Suprapubic skin (tissue), 4 donors: ENCODE data around the gene SLX9.

Experiments used
- CTCF ChIP-seq, 2 donors: fragments of 200-600 bp in 1 of 2; fragments of 450-650 bp in 1 of 2; sonication (generic) in 1 of 2; IDR thresholded peaks; one replicate each; pipeline ENCODE4 v1.5.1; 2016 to 2019; ENCODE audit warnings: antibody characterized with exemption in 2 of 2, mild to moderate bottlenecking in 1 of 2, moderate library complexity in 1 of 2
- EP300 ChIP-seq: sonication (generic); formaldehyde crosslinking; IDR thresholded peaks from one replicate; pipeline ENCODE4 v1.6.1; 2017; ENCODE audit warnings: antibody characterized with exemption
- POLR2AphosphoS5 ChIP-seq, 3 donors: sonication (generic); formaldehyde crosslinking; IDR thresholded peaks; one replicate each; pipeline ENCODE4 v1.6.1; 2017; ENCODE audit warnings: antibody characterized with exemption in 3 of 3

GRCh38 chr21:44967082-44968047 lies 27.5 kb downstream of the SLX9 start:
- TF ChIP-seq EP300, result no peak
- TF ChIP-seq CTCF (IDR thresholded peaks at IDR 0.05), result no peak
- TF ChIP-seq POLR2AphosphoS5 (IDR thresholded peaks at IDR 0.05), result no peak
